Measurements from ENCODE around the gene COIL. TPM values are rescaled to one million over a fixed set of nuclear protein-coding genes. Genes with fewer than 3 reads are reported as not detected.
"Not testable (repeated sequence)": the region's sequence is repeated elsewhere in the genome, so short reads cannot be mapped to it uniquely, and the experiment has no call there.

Gene COIL
- total RNA-seq, 1 experiment from 2014 or later = 28.2 TPM

- Histone ChIP-seq H3K4me1 (no peaks in the 10 kb centered on the region), H3K27ac (no peak overlapping the region), H3K27me3 (no peaks in the 10 kb centered on the region), H3K9me3 (replicated peaks) (no peaks in the 10 kb centered on the region), H3K36me3 (no peaks in the 10 kb centered on the region), H3K4me3 (no peak overlapping the region)
- no peak for DNase-seq
Measured at GRCh38 chr17:56987283-56987834, 26.5 kb upstream of the COIL start.

DNA sequence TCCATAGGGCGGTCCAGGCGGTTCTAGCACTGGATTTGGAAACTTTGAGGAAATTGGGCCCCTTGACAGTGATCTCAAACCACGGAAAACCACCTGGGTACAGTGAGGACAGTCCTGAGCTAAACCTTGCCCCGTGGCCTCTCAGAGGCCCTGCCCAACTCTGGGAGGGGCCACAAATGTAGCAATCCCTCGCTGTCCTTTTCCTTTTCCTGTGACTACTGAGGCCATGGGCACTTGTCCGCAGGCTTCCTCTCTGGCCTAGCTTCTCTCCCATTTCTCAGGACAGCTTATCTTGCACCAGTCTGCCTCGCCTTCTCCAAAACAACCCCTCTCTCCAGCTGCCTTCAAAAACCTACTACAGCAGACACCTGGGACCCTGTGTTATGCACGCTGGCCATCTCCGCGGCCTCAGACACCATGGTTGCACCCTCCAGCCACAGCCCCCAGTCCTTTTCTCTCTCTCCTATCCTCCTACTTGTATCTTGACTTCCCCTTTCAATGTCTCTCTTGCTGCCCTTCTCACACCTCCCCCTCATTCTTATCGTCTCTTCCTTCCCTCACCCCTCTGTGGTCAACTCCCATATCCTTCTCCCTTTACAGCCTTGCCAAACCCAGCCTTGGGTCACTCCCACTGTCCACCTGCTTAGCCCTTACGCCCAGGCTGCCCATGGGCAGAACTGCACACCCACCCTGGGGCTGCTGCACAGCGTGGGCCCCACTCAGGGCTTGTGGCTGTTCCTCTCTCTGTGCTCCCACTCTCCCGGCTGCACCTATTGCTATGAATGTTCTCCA lies 24.7 kb upstream of the COIL start:
- H3K9me3 ChIP-seq (replicated peaks) = no peaks in the 10 kb centered on the region
- no peaks in the 10 kb centered on the region for H3K27me3 ChIP-seq
- no peaks in the 10 kb centered on the region for H3K4me1 ChIP-seq
- no peak for DNase-seq
- H3K27ac ChIP-seq = no peak overlapping the region
- H3K4me3 ChIP-seq = no peak overlapping the region
- H3K36me3 ChIP-seq = no peaks in the 10 kb centered on the region

- Histone ChIP-seq H3K36me3 (no peaks in the 10 kb centered on the region), H3K27ac (no peak overlapping the region), H3K9me3 (replicated peaks) (no peaks in the 10 kb centered on the region), H3K27me3 (no peaks in the 10 kb centered on the region), H3K4me3 (no peak overlapping the region), H3K4me1 (no peaks in the 10 kb centered on the region)
- DNase-seq = no peak
Measured at GRCh38 chr17:56983366-56983765, 22.5 kb upstream of the COIL start.

- H3K36me3 ChIP-seq = no peaks in the 10 kb centered on the region
- no peaks in the 10 kb centered on the region for H3K9me3 ChIP-seq (replicated peaks)
- no peak for DNase-seq
- H3K27me3 ChIP-seq = no peaks in the 10 kb centered on the region
- H3K27ac ChIP-seq = no peak overlapping the region
- no peaks in the 10 kb centered on the region for H3K4me1 ChIP-seq
- H3K4me3 ChIP-seq = no peak overlapping the region
Measured at GRCh38 chr17:56982312-56982711, 21.5 kb upstream of the COIL start.

- H3K27ac ChIP-seq; H3K9me3 ChIP-seq (replicated peaks); H3K4me1 ChIP-seq; DNase-seq; H3K36me3 ChIP-seq; H3K27me3 ChIP-seq; H3K4me3 ChIP-seq: not testable (repeated sequence)
Measured at GRCh38 chr17:56980526-56980925, 19.7 kb upstream of the COIL start.

- H3K4me3 ChIP-seq = no peak overlapping the region
- H3K9me3 ChIP-seq (replicated peaks) = no peaks in the 10 kb centered on the region
- no peaks in the 10 kb centered on the region for H3K4me1 ChIP-seq
- peak in 1 of 2 experiments; percentile 8 for DNase-seq
- no peak overlapping the region for H3K27ac ChIP-seq
- H3K27me3 ChIP-seq = no peaks in the 10 kb centered on the region
- no peaks in the 10 kb centered on the region for H3K36me3 ChIP-seq
Measured at GRCh38 chr17:56979091-56979480, 18.2 kb upstream of the COIL start.

DNA sequence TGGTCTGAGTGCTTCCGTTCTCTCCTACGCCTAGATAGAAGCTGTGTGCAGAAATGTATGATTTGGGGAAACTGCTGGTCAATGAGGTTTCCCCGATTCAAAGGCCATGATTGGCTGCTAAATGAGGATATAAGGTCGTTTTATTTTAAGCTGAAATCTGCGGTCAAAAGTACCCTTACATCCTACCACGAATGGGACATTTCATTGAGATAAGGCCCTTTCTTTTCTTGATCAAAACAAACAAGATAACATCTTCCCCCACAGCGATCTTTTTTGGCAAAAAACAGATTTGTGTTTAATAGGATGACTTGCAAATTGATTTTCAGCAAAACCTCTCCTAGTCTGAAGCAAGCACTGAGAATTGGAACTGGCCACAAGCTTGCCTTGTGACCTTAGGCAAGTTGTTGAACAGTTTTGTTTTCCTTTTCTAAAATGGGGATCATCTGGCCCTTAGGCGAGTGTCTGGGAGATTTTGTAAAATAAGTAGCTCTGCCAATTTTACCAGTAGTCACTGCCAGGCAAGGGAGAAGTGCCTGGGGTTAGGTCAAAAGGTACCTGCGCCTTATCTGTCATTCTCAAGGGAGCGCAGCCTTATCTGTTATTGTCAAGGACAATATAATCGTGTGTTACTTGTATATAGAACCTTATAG lies 17.7 kb upstream of the COIL start:
- Histone ChIP-seq H3K27ac (no peak overlapping the region), H3K27me3 (no peaks in the 10 kb centered on the region), H3K4me3 (peak overlapping the region; percentile 61), H3K9me3 (replicated peaks) (no peaks in the 10 kb centered on the region), H3K36me3 (no peaks in the 10 kb centered on the region), H3K4me1 (no peaks in the 10 kb centered on the region)
- DNase-seq = peak in 1 of 2 experiments; percentile 23

DNA sequence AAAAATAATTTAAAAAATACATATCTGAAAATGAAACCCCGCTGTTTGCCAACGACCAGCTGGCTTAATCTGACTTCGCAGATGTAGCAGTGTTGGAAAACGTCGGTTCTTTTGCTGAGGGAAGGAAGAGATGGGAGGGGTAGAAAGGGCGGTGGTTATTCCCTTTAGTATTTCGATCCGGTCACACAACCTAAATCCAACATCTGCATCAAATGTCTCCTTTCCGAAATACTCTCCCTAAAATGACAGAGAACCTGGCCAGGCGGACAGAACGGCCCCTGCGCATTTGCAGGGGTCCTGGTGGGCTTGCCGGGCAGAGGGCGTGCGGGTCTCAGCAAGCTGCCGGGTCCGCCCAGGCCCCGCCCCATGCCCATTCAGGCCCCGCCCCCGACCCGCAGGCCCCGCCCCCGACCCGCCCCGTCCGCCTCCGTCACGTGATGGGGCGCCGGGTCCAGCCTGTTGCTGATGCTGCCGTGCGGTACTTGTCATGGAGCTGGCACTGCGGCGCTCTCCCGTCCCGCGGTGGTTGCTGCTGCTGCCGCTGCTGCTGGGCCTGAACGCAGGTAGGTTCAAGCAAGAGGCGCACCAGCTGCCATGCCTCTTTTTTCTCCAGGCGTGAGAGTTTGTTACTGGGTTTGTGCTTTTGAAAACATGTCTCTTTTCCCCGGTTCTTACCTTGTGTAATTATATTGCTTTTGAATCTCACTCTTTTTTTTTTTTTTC lies 17.0 kb upstream of the COIL start, which contains the start of gene SCPEP1:
Gene SCPEP1 (plus strand): TSS at position 459 of the 723 bp plus-strand sequence. CDS start 29 bp downstream, at position 488.
- Histone ChIP-seq H3K9me3 (replicated peaks) (no peaks in the 10 kb centered on the region), H3K27me3 (no peaks in the 10 kb centered on the region), H3K4me1 (no peaks in the 10 kb centered on the region), H3K4me3 (peak within 1 kb of the TSS; percentile 61), H3K27ac (no peak within 1 kb of the TSS), H3K36me3 (no peaks in the 10 kb centered on the region)
- DNase-seq = peak; percentile 82

DNA sequence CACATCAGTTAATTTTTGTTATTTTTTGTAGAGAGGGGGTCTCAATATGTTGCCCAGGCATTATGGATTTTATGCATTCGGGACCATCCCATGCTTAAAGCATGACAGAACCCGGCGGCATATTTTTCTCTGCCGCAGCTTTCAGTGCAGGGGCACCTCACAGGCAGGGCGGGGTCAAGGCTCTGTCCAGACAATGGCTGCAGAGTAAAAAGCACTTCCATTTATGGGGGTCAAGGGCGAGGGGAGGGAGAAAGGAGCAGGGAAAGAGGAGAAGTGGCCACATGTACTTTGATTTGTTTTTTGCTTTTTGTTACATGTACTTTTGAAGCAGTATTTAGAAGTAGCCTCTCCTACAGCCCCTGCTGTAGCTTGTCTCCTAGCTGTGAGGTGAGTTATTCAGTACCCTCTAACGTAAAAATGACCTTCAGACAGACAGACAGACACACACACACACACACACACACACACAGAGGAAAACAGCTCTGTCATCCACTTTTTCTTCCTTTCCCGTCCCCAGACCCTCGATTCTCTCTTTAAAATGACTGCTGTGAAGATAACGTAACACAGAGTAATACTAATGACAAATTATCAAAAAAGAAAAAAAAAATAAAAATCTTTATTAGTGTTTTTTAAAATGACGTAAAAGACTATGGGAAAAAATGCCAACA lies 16.2 kb upstream of the COIL start:
- H3K27ac ChIP-seq = no peak overlapping the region
- peak overlapping the region; percentile 61 for H3K4me3 ChIP-seq
- no peak for DNase-seq
- H3K36me3 ChIP-seq = no peaks in the 10 kb centered on the region
- no peaks in the 10 kb centered on the region for H3K27me3 ChIP-seq
- H3K9me3 ChIP-seq (replicated peaks) = no peaks in the 10 kb centered on the region
- no peaks in the 10 kb centered on the region for H3K4me1 ChIP-seq

DNA sequence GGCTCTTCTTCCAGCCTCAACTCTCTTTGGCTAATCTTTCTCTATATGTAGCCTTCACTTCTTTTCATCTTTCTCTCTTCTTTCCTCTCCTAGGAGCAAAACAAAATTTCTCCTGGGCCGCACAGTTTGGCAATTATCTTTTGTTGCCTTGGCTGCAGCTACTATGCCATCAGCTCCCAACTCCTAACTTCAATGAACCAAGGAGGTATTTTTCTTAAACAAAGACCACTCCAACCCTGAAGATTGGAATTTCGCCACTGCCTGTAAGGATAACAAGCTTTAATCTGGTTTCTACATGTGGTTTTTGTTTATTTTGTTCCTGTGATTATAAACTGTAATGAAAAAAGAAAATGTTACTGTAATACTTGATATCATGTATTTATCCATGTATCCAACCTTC lies 14.8 kb upstream of the COIL start:
- Histone ChIP-seq H3K4me1 (no peaks in the 10 kb centered on the region), H3K36me3 (no peaks in the 10 kb centered on the region), H3K4me3 (no peak overlapping the region), H3K27me3 (no peaks in the 10 kb centered on the region), H3K27ac (no peak overlapping the region), H3K9me3 (replicated peaks) (no peaks in the 10 kb centered on the region)
- DNase-seq = no peak

DNA sequence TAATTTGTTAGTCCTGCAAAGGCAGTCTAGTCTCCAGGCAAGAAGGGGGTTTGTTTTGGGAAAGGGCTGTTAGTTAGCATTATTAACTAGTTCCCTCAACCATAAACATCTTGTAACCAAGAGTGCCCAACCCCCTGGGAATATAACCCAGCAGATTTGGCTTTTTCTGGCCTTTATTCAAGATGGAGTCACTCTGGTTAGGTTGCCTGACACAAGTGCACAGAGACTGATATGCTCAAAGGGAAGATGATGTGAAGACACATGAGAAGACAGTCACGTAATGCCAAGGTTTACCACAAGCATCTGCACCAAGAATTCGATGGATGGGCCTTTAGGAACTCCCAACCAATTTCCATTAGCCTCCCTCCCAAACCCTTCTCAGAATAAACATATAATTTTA lies 13.2 kb upstream of the COIL start:
- DNase-seq = no peak
- Histone ChIP-seq H3K27ac (no peak overlapping the region), H3K4me3 (no peak overlapping the region), H3K27me3 (no peaks in the 10 kb centered on the region), H3K4me1 (no peaks in the 10 kb centered on the region), H3K36me3 (no peaks in the 10 kb centered on the region), H3K9me3 (replicated peaks) (no peaks in the 10 kb centered on the region)

DNA sequence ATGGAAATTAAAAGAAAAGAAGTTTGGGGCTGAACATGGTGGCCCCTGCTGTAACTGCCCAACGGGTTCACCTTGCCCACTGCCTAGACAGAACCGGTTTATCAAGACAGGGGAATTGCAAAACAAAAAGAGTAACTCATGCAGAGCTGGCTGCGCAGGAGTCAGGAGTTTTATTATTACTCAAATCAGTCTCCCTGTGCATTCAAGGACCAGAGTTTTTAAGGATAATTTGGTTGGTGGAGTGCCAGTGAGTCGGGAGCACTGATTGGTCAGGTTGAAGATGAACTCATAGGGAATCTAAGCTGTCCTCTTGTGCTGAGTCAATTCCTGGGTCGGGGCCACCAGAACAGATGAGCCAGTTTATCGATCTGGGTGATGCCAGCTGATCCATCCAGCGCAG lies 12.7 kb upstream of the COIL start:
- no peaks in the 10 kb centered on the region for H3K27me3 ChIP-seq
- H3K9me3 ChIP-seq (replicated peaks) = no peaks in the 10 kb centered on the region
- H3K27ac ChIP-seq = no peak overlapping the region
- no peak for DNase-seq
- no peaks in the 10 kb centered on the region for H3K4me1 ChIP-seq
- H3K36me3 ChIP-seq = no peaks in the 10 kb centered on the region
- no peak overlapping the region for H3K4me3 ChIP-seq

GRCh38 chr17:56972111-56972730 lies 11.4 kb upstream of the COIL start:
- H3K27me3 ChIP-seq = no peaks in the 10 kb centered on the region
- H3K4me3 ChIP-seq = no peak overlapping the region
- DNase-seq = no peak
- H3K36me3 ChIP-seq = no peaks in the 10 kb centered on the region
- H3K27ac ChIP-seq = no peak overlapping the region
- no peaks in the 10 kb centered on the region for H3K4me1 ChIP-seq
- no peaks in the 10 kb centered on the region for H3K9me3 ChIP-seq (replicated peaks)

DNA sequence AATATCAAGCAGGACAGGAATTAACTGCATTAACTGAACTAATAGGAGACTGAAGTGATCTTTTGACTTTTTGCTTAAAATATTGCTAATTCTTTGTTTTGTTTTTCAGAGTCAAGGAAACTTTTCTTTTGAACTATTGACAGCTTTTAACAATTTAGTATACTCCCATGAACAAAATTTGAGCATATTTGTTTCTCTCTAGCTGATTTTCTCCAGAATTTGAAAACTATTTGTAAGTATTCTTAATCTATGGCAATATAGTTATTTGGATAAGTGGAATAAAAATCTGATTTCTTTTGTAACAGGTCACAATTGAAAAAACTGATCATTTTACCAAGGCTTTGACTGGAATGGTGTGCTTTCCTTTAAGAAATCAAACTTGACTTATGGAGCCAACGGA lies 10.1 kb upstream of the COIL start:
- Histone ChIP-seq H3K9me3 (replicated peaks) (no peaks in the 10 kb centered on the region), H3K27ac (no peak overlapping the region), H3K27me3 (no peaks in the 10 kb centered on the region), H3K36me3 (no peaks in the 10 kb centered on the region), H3K4me3 (no peak overlapping the region), H3K4me1 (no peaks in the 10 kb centered on the region)
- DNase-seq = no peak

Data from SJCRH30 (cell line).